Neural cell (in vitro differentiated cells): ENCODE measurements around the gene PHF24.

Experiments used
- CTCF ChIP-seq: fragments of 450-650 bp; IDR thresholded peaks from 2 replicates; pipeline ENCODE4 v1.5.1; 2014; ENCODE audit warnings: antibody characterized with exemption, mild to moderate bottlenecking, moderate library complexity; ENCODE audit not compliant: poor library complexity, severe bottlenecking
- EZH2 ChIP-seq: fragments of 200-600, 300-800 bp; shearing (Covaris generic), sonication (generic); IDR thresholded peaks from 2 replicates; pipeline ENCODE4 v1.6.1; 2014; ENCODE audit warnings: antibody characterized with exemption, low read length, borderline replicate concordance, mild to moderate bottlenecking; ENCODE audit not compliant: insufficient read depth, poor library complexity, severe bottlenecking
- MXI1 ChIP-seq: fragments of 450-650 bp; conservative IDR thresholded peaks from 2 replicates; pipeline ENCODE4 v1.6.1; 2014; ENCODE audit warnings: antibody characterized with exemption, mild to moderate bottlenecking; ENCODE audit not compliant: poor library complexity, severe bottlenecking
- POLR2AphosphoS5 ChIP-seq: IDR thresholded peaks from 2 replicates; pipeline ENCODE4 v1.6.1; 2012
- REST ChIP-seq: IDR thresholded peaks from 2 replicates; pipeline ENCODE4 v1.6.1; 2012; ENCODE audit warnings: borderline replicate concordance
- SMC3 ChIP-seq: fragments of 450-650 bp; conservative IDR thresholded peaks from 2 replicates; pipeline ENCODE4 v1.6.1; 2014; ENCODE audit warnings: antibody characterized with exemption, mild to moderate bottlenecking, moderate library complexity; ENCODE audit not compliant: poor library complexity

GRCh38 chr9:34959461-34959860 lies 1.4 kb downstream of the PHF24 start:
- TF ChIP-seq CTCF: no peak
- no peak for TF ChIP-seq SMC3
- TF ChIP-seq EZH2: no peak
- no peak for TF ChIP-seq POLR2AphosphoS5
- no peak for TF ChIP-seq REST
- no peak for TF ChIP-seq MXI1
